GM21717 (cell line): ENCODE measurements around the gene DARS1.
"Not testable (repeated sequence)": the region's sequence is repeated elsewhere in the genome, so short reads cannot be mapped to it uniquely, and the experiment has no call there.

Source experiments
- ATAC-seq: cut with Tn5 transposase; IDR thresholded peaks from one replicate; pipeline ENCODE4 v1.9.1; 2021; ENCODE audit warnings: mild to moderate bottlenecking, moderate library complexity; ENCODE audit not compliant: unreplicated experiment

DARS1 gene

GRCh38 chr2:135986507-135986906 is 1.1 kb upstream of the DARS1 start:
- ATAC-seq, result no peak

GRCh38 chr2:135985826-135986393 is 484 bp upstream of the DARS1 start:
- peak; percentile 49 for ATAC-seq

- peak; percentile 39 for ATAC-seq
Measured at GRCh38 chr2:135984199-135985017, 1.0 kb downstream of the DARS1 start.

- no peak for ATAC-seq
Measured at GRCh38 chr2:135980434-135981079, 4.9 kb downstream of the DARS1 start.

- no peak for ATAC-seq
Measured at GRCh38 chr2:135975702-135976101, 9.7 kb downstream of the DARS1 start.

GRCh38 chr2:135974036-135974435 is 11.4 kb downstream of the DARS1 start:
- no peak for ATAC-seq

- ATAC-seq, result no peak
Measured at GRCh38 chr2:135969655-135970387, 15.6 kb downstream of the DARS1 start.

GRCh38 chr2:135965756-135966155 is 19.7 kb downstream of the DARS1 start:
- ATAC-seq, result no peak

- not testable (repeated sequence) for ATAC-seq
Measured at GRCh38 chr2:135964404-135964803, 21.0 kb downstream of the DARS1 start.

- no peak for ATAC-seq
Measured at GRCh38 chr2:135963841-135964240, 21.6 kb downstream of the DARS1 start.

- no peak for ATAC-seq
Measured at GRCh38 chr2:135962366-135963123, 22.9 kb downstream of the DARS1 start.

GRCh38 chr2:135960656-135961551 is 24.5 kb downstream of the DARS1 start:
- no peak for ATAC-seq

GRCh38 chr2:135960150-135960549 is 25.3 kb downstream of the DARS1 start:
- no peak for ATAC-seq

GRCh38 chr2:135958927-135959326 is 26.5 kb downstream of the DARS1 start:
- ATAC-seq, result not testable (repeated sequence)

GRCh38 chr2:135954020-135954601 is 31.3 kb downstream of the DARS1 start:
- no peak for ATAC-seq

GRCh38 chr2:135952891-135953290 is 32.5 kb downstream of the DARS1 start:
- ATAC-seq, result no peak

GRCh38 chr2:135951041-135951583 is 34.3 kb downstream of the DARS1 start:
- ATAC-seq, result no peak

- ATAC-seq, result no peak
Measured at GRCh38 chr2:135949451-135950234, 35.8 kb downstream of the DARS1 start.
